ENCODE data around the gene EPHB2.

EPHB2 gene

DNA sequence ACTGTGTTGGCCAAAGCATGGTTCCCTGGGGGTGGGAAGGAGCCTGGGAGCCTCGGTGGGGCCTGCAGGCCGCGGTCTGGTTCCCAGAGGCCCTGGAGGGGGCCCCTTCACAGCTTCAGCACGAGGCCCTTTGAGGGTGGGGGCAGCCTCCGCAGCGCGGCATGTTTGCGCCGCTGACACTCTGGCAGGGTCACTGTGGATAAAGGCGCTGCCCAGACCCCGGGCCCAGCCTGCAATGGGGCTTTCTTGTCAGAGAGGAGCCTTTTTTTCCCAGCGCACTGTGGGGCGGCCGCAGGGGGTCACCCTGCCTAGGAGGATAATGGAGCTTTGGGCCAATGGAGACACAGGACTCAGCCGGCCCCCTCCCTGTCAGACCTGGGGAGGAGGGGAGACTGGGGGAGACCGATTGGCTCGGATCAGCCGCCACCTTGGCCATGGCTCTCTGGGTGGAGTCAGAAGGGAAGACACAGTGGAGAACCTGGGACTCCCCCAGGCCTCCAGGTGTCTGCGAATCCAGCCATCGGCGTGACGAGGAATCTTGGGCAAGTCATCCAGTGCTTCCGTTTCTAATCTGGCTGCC is 26.0 kb downstream of the EPHB2 start:
- peak overlapping the region; percentile 3 to 23 for H2BK12ac ChIP-seq (ENCODE audit: low read length in 2 of 2)
- WGBS: 91% methylated on average over 23 of the region's 23 CpGs
- no peak overlapping the region for H3K14ac ChIP-seq (ENCODE audit: low read length in 2 of 2)
- no peak overlapping the region for H3K23ac ChIP-seq (ENCODE audit: low read length in 2 of 2)
- no peak overlapping the region for H3K9ac ChIP-seq (ENCODE audit: low read length)
- no peak overlapping the region for H2BK5ac ChIP-seq (ENCODE audit: low read depth, low read length, poor library complexity, severe bottlenecking)
- H3K27ac ChIP-seq (ENCODE audit: low read length, poor library complexity, severe bottlenecking): no peak overlapping the region
- H2BK15ac ChIP-seq (ENCODE audit: low read depth, poor library complexity, severe bottlenecking): no peak overlapping the region
- peaks cover 0 to 7% of the 10 kb centered on the region in 2 experiments for H3K27me3 ChIP-seq (ENCODE audit: control insufficient read depth in 1 of 2, insufficient read depth in 1 of 2, low read length in 2 of 2)
- H4K8ac ChIP-seq (ENCODE audit: low read length): peak overlapping the region; percentile 32
- H3K4me2 ChIP-seq (ENCODE audit: low read length, poor library complexity, severe bottlenecking): no peak overlapping the region
- H3K18ac ChIP-seq (ENCODE audit: low read depth in 1 of 2, low read length in 2 of 2): peak overlapping the region; percentile 23 to 54
- H2AK5ac ChIP-seq (ENCODE audit: low read length, severe bottlenecking): peak overlapping the region; percentile 73
- H3K4me3 ChIP-seq (ENCODE audit: insufficient read depth in 1 of 2, low read depth in 1 of 2, low read length in 2 of 2): no peak overlapping the region
- peaks cover 0 to 8% of the 10 kb centered on the region in 2 experiments for H3K36me3 ChIP-seq (ENCODE audit: control insufficient read depth in 1 of 2, insufficient read depth in 2 of 2, low read depth in 1 of 2, low read length in 2 of 2)
- H3K4me1 ChIP-seq (ENCODE audit: control insufficient read depth, insufficient read depth, low read depth, low read length): peaks cover 37% of the 10 kb centered on the region
- no peak for DNase-seq
- H3K4ac ChIP-seq (ENCODE audit: low read depth in 1 of 2, low read length in 2 of 2): no peak overlapping the region
- no peak overlapping the region for H2AFZ ChIP-seq (ENCODE audit: low read depth, low read length)
- H3K79me1 ChIP-seq (replicated peaks; ENCODE audit: low read length, poor library complexity, severe bottlenecking): peaks cover 16% of the 10 kb centered on the region
- no peaks in the 10 kb centered on the region for H3K9me3 ChIP-seq (ENCODE audit: control insufficient read depth, low read length)
- peak overlapping the region; percentile 40 for H2BK120ac ChIP-seq (ENCODE audit: low read depth, low read length)
- H4K91ac ChIP-seq (ENCODE audit: low read length): peak overlapping the region; percentile 56

DNA sequence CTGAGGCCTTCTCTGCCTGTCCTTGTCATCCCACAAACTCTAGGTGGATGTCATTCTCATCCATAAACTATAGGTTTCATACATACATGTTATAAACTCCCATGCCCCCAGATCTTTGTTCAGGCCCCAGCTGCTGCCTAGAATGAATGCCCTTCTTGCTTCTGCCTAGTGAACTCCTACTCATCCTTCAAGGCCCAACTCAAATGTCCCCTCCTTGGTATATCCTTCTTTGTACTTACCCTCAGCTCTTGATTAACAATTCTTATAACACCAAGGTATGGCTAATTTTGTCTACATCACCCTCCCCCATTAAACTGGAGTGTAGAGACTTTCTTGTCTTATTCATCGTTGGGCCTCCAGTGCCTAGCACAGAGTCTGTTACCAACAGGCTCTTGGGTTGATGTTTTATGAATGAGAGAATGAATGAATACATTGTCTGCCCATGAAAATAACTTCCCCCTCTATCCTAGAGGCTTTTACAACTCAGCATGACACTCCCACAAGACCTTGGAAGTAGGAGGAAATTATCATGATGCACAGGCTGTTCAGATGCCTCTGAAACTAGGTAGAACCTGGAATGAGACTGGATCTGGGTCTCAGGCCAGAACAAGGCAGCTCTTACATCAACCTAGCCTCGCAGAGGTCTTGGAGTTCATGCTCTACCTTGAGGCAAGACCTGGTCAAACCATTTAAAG is 26.9 kb downstream of the EPHB2 start:
- H3K4ac ChIP-seq (ENCODE audit: low read depth in 1 of 2, low read length in 2 of 2): no peak overlapping the region

DNA sequence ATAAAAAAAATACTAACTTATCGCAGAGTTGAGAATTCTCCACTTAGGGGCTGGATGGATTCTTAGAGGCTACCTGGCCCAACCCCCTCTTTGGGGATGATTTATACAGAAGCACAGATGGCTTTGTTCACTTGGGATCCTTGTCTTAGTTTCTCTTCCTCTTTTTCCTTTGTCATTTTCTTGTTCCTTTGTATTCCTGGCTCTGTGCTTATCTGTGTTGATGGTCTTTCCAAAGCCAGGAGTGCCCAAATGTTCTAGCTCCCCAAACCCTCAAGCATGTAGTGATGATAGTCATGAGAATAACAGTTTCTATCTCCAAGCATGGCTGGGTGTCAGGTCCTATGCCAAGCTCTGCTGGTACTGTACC is 27.4 kb downstream of the EPHB2 start:
- H2AFZ ChIP-seq (ENCODE audit: low read depth, low read length): no peak overlapping the region
- no peak overlapping the region for H3K9ac ChIP-seq (ENCODE audit: low read length)
- H3K14ac ChIP-seq (ENCODE audit: low read length in 2 of 2): no peak overlapping the region
- no peak overlapping the region for H3K4me2 ChIP-seq (ENCODE audit: low read length, poor library complexity, severe bottlenecking)
- peaks cover 41% of the 10 kb centered on the region for H3K4me1 ChIP-seq (ENCODE audit: control insufficient read depth, insufficient read depth, low read depth, low read length)
- H3K9me3 ChIP-seq (ENCODE audit: control insufficient read depth, low read length): no peaks in the 10 kb centered on the region
- no peak overlapping the region for H2BK12ac ChIP-seq (ENCODE audit: low read length in 2 of 2)
- H4K8ac ChIP-seq (ENCODE audit: low read length): no peak overlapping the region
- H3K4ac ChIP-seq (ENCODE audit: low read depth in 1 of 2, low read length in 2 of 2): no peak overlapping the region
- peaks cover 0 to 10% of the 10 kb centered on the region in 2 experiments for H3K27me3 ChIP-seq (ENCODE audit: control insufficient read depth in 1 of 2, insufficient read depth in 1 of 2, low read length in 2 of 2)
- no peak overlapping the region for H3K27ac ChIP-seq (ENCODE audit: low read length, poor library complexity, severe bottlenecking)
- no peak overlapping the region for H3K4me3 ChIP-seq (ENCODE audit: insufficient read depth in 1 of 2, low read depth in 1 of 2, low read length in 2 of 2)
- H4K91ac ChIP-seq (ENCODE audit: low read length): no peak overlapping the region
- H3K36me3 ChIP-seq (ENCODE audit: control insufficient read depth in 1 of 2, insufficient read depth in 2 of 2, low read depth in 1 of 2, low read length in 2 of 2): peaks cover 0 to 5% of the 10 kb centered on the region in 2 experiments
- H2BK5ac ChIP-seq (ENCODE audit: low read depth, low read length, poor library complexity, severe bottlenecking): no peak overlapping the region
- 83% methylated on average over 1 of the region's 1 CpG for WGBS
- no peak for DNase-seq
- no peak overlapping the region for H3K18ac ChIP-seq (ENCODE audit: low read depth in 1 of 2, low read length in 2 of 2)
- no peak overlapping the region for H2BK15ac ChIP-seq (ENCODE audit: low read depth, poor library complexity, severe bottlenecking)
- peak overlapping the region; percentile 66 for H2AK5ac ChIP-seq (ENCODE audit: low read length, severe bottlenecking)
- no peak overlapping the region for H3K23ac ChIP-seq (ENCODE audit: low read length in 2 of 2)
- H2BK120ac ChIP-seq (ENCODE audit: low read depth, low read length): peak overlapping the region; percentile 11
- peaks cover 17% of the 10 kb centered on the region for H3K79me1 ChIP-seq (replicated peaks; ENCODE audit: low read length, poor library complexity, severe bottlenecking)

More for the DNA sequence above, 26.9 kb downstream of the EPHB2 start:
- Histone ChIP-seq H3K9ac (ENCODE audit: low read length) (no peak overlapping the region), H2BK5ac (ENCODE audit: low read depth, low read length, poor library complexity, severe bottlenecking) (no peak overlapping the region), H3K4me3 (ENCODE audit: insufficient read depth in 1 of 2, low read depth in 1 of 2, low read length in 2 of 2) (no peak overlapping the region), H2AFZ (ENCODE audit: low read depth, low read length) (no peak overlapping the region), H2BK15ac (ENCODE audit: low read depth, poor library complexity, severe bottlenecking) (peak overlapping the region; percentile 65), H2BK120ac (ENCODE audit: low read depth, low read length) (no peak overlapping the region), H3K36me3 (ENCODE audit: control insufficient read depth in 1 of 2, insufficient read depth in 2 of 2, low read depth in 1 of 2, low read length in 2 of 2) (peaks cover 0 to 5% of the 10 kb centered on the region in 2 experiments), H4K8ac (ENCODE audit: low read length) (no peak overlapping the region), H3K79me1 (replicated peaks; ENCODE audit: low read length, poor library complexity, severe bottlenecking) (peaks cover 17% of the 10 kb centered on the region), H2AK5ac (ENCODE audit: low read length, severe bottlenecking) (peak overlapping the region; percentile 73), H3K27ac (ENCODE audit: low read length, poor library complexity, severe bottlenecking) (no peak overlapping the region), H3K9me3 (ENCODE audit: control insufficient read depth, low read length) (no peaks in the 10 kb centered on the region), H3K23ac (ENCODE audit: low read length in 2 of 2) (peak overlapping the region in 1 of 2 experiments; percentile 23), H3K27me3 (ENCODE audit: control insufficient read depth in 1 of 2, insufficient read depth in 1 of 2, low read length in 2 of 2) (peaks cover 0 to 10% of the 10 kb centered on the region in 2 experiments), H4K91ac (ENCODE audit: low read length) (no peak overlapping the region), H3K14ac (ENCODE audit: low read length in 2 of 2) (no peak overlapping the region), H3K4me1 (ENCODE audit: control insufficient read depth, insufficient read depth, low read depth, low read length) (peaks cover 41% of the 10 kb centered on the region), H3K4me2 (ENCODE audit: low read length, poor library complexity, severe bottlenecking) (no peak overlapping the region), H2BK12ac (ENCODE audit: low read length in 2 of 2) (peak overlapping the region; percentile 3 to 23), H3K18ac (ENCODE audit: low read depth in 1 of 2, low read length in 2 of 2) (peak overlapping the region in 1 of 2 experiments; percentile 4)
- DNase-seq: no peak
- WGBS: 83% methylated on average over 1 of the region's 2 CpGs

DNA sequence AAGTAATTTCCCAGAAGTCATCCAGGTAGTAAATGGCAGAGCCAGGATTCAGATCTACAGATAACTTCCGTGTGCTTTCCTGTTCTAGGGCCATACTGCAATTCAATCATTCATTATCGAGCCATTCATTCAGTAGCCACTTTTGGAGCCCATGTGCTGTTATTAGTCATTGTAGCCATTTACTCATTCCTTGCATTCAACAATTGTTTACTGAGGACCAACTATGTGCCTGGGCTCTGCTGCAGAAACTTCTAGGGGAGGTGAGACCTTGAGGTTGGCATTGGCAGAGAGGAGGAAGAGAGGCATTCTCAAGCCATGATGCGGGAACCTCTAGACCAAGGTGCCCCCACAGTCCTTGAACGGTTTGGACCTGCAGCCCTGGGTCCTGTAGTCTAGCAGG is 27.9 kb downstream of the EPHB2 start:
- Histone ChIP-seq H2AK5ac (ENCODE audit: low read length, severe bottlenecking) (peak overlapping the region; percentile 64), H3K9ac (ENCODE audit: low read length) (no peak overlapping the region), H3K14ac (ENCODE audit: low read length in 2 of 2) (no peak overlapping the region), H3K36me3 (ENCODE audit: control insufficient read depth in 1 of 2, insufficient read depth in 2 of 2, low read depth in 1 of 2, low read length in 2 of 2) (peaks cover 0 to 5% of the 10 kb centered on the region in 2 experiments), H3K9me3 (ENCODE audit: control insufficient read depth, low read length) (no peaks in the 10 kb centered on the region), H2BK12ac (ENCODE audit: low read length in 2 of 2) (no peak overlapping the region), H3K4me1 (ENCODE audit: control insufficient read depth, insufficient read depth, low read depth, low read length) (peaks cover 42% of the 10 kb centered on the region), H4K8ac (ENCODE audit: low read length) (no peak overlapping the region), H3K4me2 (ENCODE audit: low read length, poor library complexity, severe bottlenecking) (no peak overlapping the region), H3K18ac (ENCODE audit: low read depth in 1 of 2, low read length in 2 of 2) (no peak overlapping the region), H3K27ac (ENCODE audit: low read length, poor library complexity, severe bottlenecking) (peak overlapping the region; percentile 15), H3K27me3 (ENCODE audit: control insufficient read depth in 1 of 2, insufficient read depth in 1 of 2, low read length in 2 of 2) (peaks cover 0 to 10% of the 10 kb centered on the region in 2 experiments), H2BK5ac (ENCODE audit: low read depth, low read length, poor library complexity, severe bottlenecking) (no peak overlapping the region), H4K91ac (ENCODE audit: low read length) (peak overlapping the region; percentile 2), H2BK15ac (ENCODE audit: low read depth, poor library complexity, severe bottlenecking) (no peak overlapping the region), H2BK120ac (ENCODE audit: low read depth, low read length) (peak overlapping the region; percentile 11), H3K4me3 (ENCODE audit: insufficient read depth in 1 of 2, low read depth in 1 of 2, low read length in 2 of 2) (no peak overlapping the region), H3K79me1 (replicated peaks; ENCODE audit: low read length, poor library complexity, severe bottlenecking) (peaks cover 19% of the 10 kb centered on the region), H3K23ac (ENCODE audit: low read length in 2 of 2) (no peak overlapping the region), H2AFZ (ENCODE audit: low read depth, low read length) (no peak overlapping the region), H3K4ac (ENCODE audit: low read depth in 1 of 2, low read length in 2 of 2) (peak overlapping the region in 1 of 2 experiments; percentile 25)
- DNase-seq: peak; percentile 64
- WGBS: 79% methylated on average over 4 of the region's 4 CpGs

Measured in mesenchymal stem cell (in vitro differentiated cells and primary cell).